ENCODE measurements around the gene HMG20B. TPM values are rescaled to one million over a fixed set of nuclear protein-coding genes. Genes with fewer than 3 reads are reported as not detected.

The HMG20B gene
- total RNA-seq, 1 experiment from 2014 or later: 33.9 TPM

DNA sequence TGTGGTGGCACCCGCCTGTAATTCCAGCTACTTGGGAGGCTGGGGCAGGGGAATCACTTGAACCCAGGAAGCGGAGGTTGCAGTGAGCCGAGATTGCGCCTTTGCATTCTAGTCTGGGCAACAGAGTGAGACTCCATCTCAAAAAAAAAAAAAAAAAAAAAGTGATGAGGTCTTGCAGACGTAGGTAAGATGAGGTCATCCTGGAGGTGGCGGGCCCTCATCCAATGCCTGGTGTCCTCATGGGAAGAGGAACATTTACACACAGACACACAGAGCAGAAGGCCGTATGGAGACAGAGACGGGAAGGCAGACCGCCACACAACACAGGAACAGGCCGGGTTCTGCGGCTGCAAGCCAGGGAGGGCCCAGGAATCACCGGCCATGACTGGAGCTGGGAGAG, 49.5 kb downstream of the HMG20B start:
- CTCF ChIA-PET: no interaction called here
- Mint-ChIP-seq H3K4me3 (ENCODE audit: unreplicated experiment) (no peak overlapping the region), H3K27ac (ENCODE audit: unreplicated experiment) (no peak overlapping the region), H3K36me3 (ENCODE audit: insufficient read depth, unreplicated experiment) (peaks cover 24% of the 10 kb centered on the region), H3K27me3 (ENCODE audit: insufficient read depth, unreplicated experiment) (no peaks in the 10 kb centered on the region), H3K4me1 (ENCODE audit: low read depth, unreplicated experiment) (peaks cover 7% of the 10 kb centered on the region), H3K9me3 (ENCODE audit: unreplicated experiment) (no peaks in the 10 kb centered on the region)
- H3K4me3 ChIP-seq (ENCODE audit: low read depth, low read length): no peak overlapping the region
- H3K4me1 ChIP-seq: no peaks in the 10 kb centered on the region
- H3K36me3 ChIP-seq (ENCODE audit: control insufficient read depth, insufficient read depth, low read length): no peaks in the 10 kb centered on the region; the same call in 1 of the 2 replicates
- POLR2A ChIA-PET: no interaction called here
- H3K27me3 ChIP-seq (replicated peaks; ENCODE audit: control insufficient read depth, insufficient read depth, low read length): no peaks in the 10 kb centered on the region
- no peaks in the 10 kb centered on the region for H3K9me3 ChIP-seq
- no peak for DNase-seq
- TF ChIP-seq, protein P1, sequence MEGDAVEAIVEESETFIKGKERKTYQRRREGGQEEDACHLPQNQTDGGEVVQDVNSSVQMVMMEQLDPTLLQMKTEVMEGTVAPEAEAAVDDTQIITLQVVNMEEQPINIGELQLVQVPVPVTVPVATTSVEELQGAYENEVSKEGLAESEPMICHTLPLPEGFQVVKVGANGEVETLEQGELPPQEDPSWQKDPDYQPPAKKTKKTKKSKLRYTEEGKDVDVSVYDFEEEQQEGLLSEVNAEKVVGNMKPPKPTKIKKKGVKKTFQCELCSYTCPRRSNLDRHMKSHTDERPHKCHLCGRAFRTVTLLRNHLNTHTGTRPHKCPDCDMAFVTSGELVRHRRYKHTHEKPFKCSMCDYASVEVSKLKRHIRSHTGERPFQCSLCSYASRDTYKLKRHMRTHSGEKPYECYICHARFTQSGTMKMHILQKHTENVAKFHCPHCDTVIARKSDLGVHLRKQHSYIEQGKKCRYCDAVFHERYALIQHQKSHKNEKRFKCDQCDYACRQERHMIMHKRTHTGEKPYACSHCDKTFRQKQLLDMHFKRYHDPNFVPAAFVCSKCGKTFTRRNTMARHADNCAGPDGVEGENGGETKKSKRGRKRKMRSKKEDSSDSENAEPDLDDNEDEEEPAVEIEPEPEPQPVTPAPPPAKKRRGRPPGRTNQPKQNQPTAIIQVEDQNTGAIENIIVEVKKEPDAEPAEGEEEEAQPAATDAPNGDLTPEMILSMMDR (IDR thresholded peaks at IDR 0.05; ENCODE audit: insufficient read depth in 1 of 2, low read depth in 1 of 2, low read length in 1 of 2, severe bottlenecking in 1 of 2, unreplicated experiment in 1 of 2): no peak
- no TSS peak for BruUV-seq (replicated peaks)
- intact Hi-C loops (cut with micrococcal nuclease; ENCODE audit: unreplicated experiment): loop anchor here (10.0 kb wide), 1 partner anchor 67 kb away; the partner anchor contains the start of gene MFSD12

GRCh38 chr19:3623716-3624115, 51.0 kb downstream of the HMG20B start:
- Histone ChIP-seq H3K9me3 (no peaks in the 10 kb centered on the region), H3K4me3 (ENCODE audit: low read depth, low read length) (no peak overlapping the region), H3K27me3 (replicated peaks; ENCODE audit: control insufficient read depth, insufficient read depth, low read length) (no peaks in the 10 kb centered on the region), H3K36me3 (ENCODE audit: control insufficient read depth, insufficient read depth, low read length) (no peaks in the 10 kb centered on the region; the same call in 1 of the 2 replicates), H3K4me1 (no peaks in the 10 kb centered on the region)
- Mint-ChIP-seq H3K27ac (ENCODE audit: unreplicated experiment) (no peak overlapping the region), H3K4me1 (ENCODE audit: low read depth, unreplicated experiment) (peaks cover 7% of the 10 kb centered on the region), H3K9me3 (ENCODE audit: unreplicated experiment) (no peaks in the 10 kb centered on the region), H3K27me3 (ENCODE audit: insufficient read depth, unreplicated experiment) (no peaks in the 10 kb centered on the region), H3K4me3 (ENCODE audit: unreplicated experiment) (no peak overlapping the region), H3K36me3 (ENCODE audit: insufficient read depth, unreplicated experiment) (peaks cover 25% of the 10 kb centered on the region)
- ChIA-PET CTCF (no interaction called here), POLR2A (no interaction called here)
- intact Hi-C loops (cut with micrococcal nuclease; ENCODE audit: unreplicated experiment): loop anchor here (10.0 kb wide), 1 partner anchor 69 kb away; the partner anchor contains the start of gene MFSD12
- TF ChIP-seq, protein P1 (IDR thresholded peaks at IDR 0.05; ENCODE audit: insufficient read depth in 1 of 2, low read depth in 1 of 2, low read length in 1 of 2, severe bottlenecking in 1 of 2, unreplicated experiment in 1 of 2): no peak
- no TSS peak for BruUV-seq (replicated peaks)
- DNase-seq: no peak

- H3K27ac Mint-ChIP-seq (ENCODE audit: unreplicated experiment): peak overlapping the region; percentile 98
- peaks cover 7% of the 10 kb centered on the region for H3K4me1 Mint-ChIP-seq (ENCODE audit: low read depth, unreplicated experiment)
- CTCF ChIA-PET: no interaction called here
- no peaks in the 10 kb centered on the region for H3K27me3 Mint-ChIP-seq (ENCODE audit: insufficient read depth, unreplicated experiment)
- H3K9me3 Mint-ChIP-seq (ENCODE audit: unreplicated experiment): no peaks in the 10 kb centered on the region
- H3K4me3 Mint-ChIP-seq (ENCODE audit: unreplicated experiment): peak overlapping the region; percentile 92
- Histone ChIP-seq H3K9me3 (no peaks in the 10 kb centered on the region), H3K4me1 (no peaks in the 10 kb centered on the region), H3K4me3 (ENCODE audit: low read depth, low read length) (peak overlapping the region; percentile 98), H3K36me3 (ENCODE audit: control insufficient read depth, insufficient read depth, low read length) (no peaks in the 10 kb centered on the region; the same call in 1 of the 2 replicates), H3K27me3 (replicated peaks; ENCODE audit: control insufficient read depth, insufficient read depth, low read length) (no peaks in the 10 kb centered on the region)
- no peak for DNase-seq
- TF ChIP-seq, protein P1 (IDR thresholded peaks at IDR 0.05; ENCODE audit: insufficient read depth in 1 of 2, low read depth in 1 of 2, low read length in 1 of 2, severe bottlenecking in 1 of 2, unreplicated experiment in 1 of 2): no peak
- POLR2A ChIA-PET: no interaction called here
- BruUV-seq (replicated peaks): TSS peak; percentile 23
- peaks cover 35% of the 10 kb centered on the region for H3K36me3 Mint-ChIP-seq (ENCODE audit: insufficient read depth, unreplicated experiment)
- intact Hi-C loops (cut with micrococcal nuclease; ENCODE audit: unreplicated experiment): loop anchor here (10.0 kb wide), 1 partner anchor 71 kb away; the partner anchor contains the start of gene MFSD12
Measured at GRCh38 chr19:3625996-3626472, 53.3 kb downstream of the HMG20B start.

Measured in Caco-2 (cell line).